ACHN (cell line): Measurements from ENCODE around the gene RNF151.
"Not testable (repeated sequence)": the region's sequence is repeated elsewhere in the genome, so short reads cannot be mapped to it uniquely, and the experiment has no call there.

Experiments
- DNase-seq: peaks from one replicate; pipeline ENCODE4 v3.0.0-alpha.2; 2015
- in situ Hi-C: cut with HindIII; loops from 2 replicates; pipeline ENCODE4 v1.10.0; 2017; ENCODE audit warnings: low sequenced_read_pairs, low pct_ligation_motif_present, low pct_unique_long_range_greater_than_20kb

RNF151 gene

GRCh38 chr16:1950559-1950958, 16.1 kb upstream of the RNF151 start:
- no peak for DNase-seq

GRCh38 chr16:1953734-1954133, 12.9 kb upstream of the RNF151 start:
- in situ Hi-C loops = no loop called here
- no peak for DNase-seq

More at GRCh38 chr16:1950559-1950958, 16.1 kb upstream of the RNF151 start:
- in situ Hi-C loops = no loop called here

DNA sequence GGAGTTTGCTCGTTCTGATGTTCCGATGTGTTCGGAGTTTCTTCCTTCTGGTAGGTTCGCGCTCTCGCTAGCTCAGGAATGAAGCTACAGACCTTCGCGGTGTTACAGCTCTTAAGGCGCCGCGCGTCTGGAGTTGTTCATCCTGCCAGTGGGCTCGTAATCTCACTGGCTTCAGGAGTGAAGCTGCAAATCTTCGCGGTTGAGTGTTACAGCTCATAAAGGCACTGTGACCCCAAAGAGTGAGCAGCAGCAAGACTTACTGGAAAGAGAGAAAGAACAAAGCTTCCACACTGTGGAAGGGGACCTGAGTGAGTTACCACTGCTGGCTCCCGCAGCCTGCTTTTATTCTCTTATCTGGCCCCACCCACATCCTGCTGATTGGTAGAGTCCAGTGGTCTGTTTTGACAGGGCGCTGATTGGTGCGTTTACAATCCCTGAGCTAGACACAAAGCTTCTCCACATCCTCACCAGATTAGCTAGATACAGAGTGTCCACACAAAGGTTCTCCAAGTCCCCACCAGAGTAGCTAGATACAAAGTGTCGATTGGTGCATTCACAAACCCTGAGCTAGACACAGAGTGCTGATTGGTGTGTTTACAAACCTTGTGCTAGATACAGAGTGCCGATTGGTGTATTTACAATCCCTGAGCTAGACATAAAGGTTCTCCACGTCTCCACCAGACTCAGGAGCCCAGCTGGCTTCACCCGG, 9.1 kb upstream of the RNF151 start:
- in situ Hi-C loops = loop anchor here (5.0 kb wide), 1 partner anchor 90 kb away; no protein-coding TSS in a partner anchor
- not testable (repeated sequence) for DNase-seq

- not testable (repeated sequence) for DNase-seq
- in situ Hi-C loops = loop anchor here (5.0 kb wide), 1 partner anchor 91 kb away; no protein-coding TSS in a partner anchor
Measured at GRCh38 chr16:1958143-1958491, 8.5 kb upstream of the RNF151 start.

- in situ Hi-C loops = loop anchor here (5.0 kb wide), 1 partner anchor 91 kb away; no protein-coding TSS in a partner anchor
Measured at GRCh38 chr16:1958715-1959268, 7.9 kb upstream of the RNF151 start.

GRCh38 chr16:1959269-1960039, 7.2 kb upstream of the RNF151 start, which contains the start of gene NDUFB10:
Gene NDUFB10 (plus strand): TSS chr16:1959538. CDS start chr16:1959625, 87 bp downstream.
- in situ Hi-C loops = loop anchor here (5.0 kb wide), 1 partner anchor 92 kb away; no protein-coding TSS in a partner anchor
- peak; percentile 95 for DNase-seq

More at GRCh38 chr16:1958715-1959268, 7.9 kb upstream of the RNF151 start:
- DNase-seq = no peak

DNA sequence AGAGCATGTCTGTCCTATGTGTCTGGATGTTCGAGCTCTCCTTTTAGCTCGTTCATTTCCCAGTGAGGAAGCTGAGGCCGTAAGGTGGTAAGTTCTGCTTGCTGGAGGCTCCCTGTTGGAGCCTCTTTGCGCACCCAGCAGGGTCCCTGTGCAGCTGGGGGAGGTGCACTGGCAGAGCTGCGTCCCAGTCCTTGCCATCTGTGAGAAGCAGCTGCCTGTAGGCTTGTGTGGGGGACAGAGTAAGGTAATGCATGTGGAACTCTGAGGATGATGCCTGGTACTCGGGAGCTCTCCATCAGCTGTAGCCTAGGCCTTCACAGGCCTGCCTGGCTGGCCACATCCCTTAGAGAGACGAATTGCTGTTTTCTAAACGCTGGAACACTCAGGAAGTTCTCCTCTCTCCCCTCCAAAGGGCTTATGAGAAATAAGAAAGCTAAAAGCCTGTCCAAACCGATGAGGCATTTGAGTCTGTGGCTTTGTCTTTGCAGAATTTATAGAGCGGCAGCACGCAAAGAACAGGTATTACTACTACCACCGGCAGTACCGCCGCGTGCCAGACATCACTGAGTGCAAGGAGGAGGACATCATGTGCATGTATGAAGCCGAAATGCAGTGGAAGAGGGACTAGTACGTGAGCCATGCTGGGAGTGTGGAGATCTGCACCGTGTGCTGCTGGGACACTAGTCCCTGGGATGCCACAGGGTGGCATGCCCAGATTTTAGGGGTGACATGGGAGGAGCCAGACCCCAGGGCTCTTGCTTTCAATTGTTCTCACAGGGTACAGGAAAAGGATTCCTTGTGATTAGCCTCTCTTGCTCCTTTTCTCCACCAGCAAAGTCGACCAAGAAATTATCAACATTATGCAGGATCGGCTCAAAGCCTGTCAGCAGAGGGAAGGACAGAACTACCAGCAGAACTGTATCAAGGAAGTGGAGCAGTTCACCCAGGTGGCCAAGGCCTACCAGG, 5.7 kb upstream of the RNF151 start:
- peak; percentile 54 for DNase-seq
- in situ Hi-C loops = no loop called here

GRCh38 chr16:1961651-1962067, 5.0 kb upstream of the RNF151 start:
- no peak for DNase-seq
- in situ Hi-C loops = no loop called here

GRCh38 chr16:1962161-1963153, 4.2 kb upstream of the RNF151 start:
- in situ Hi-C loops, DNase-seq: not testable (repeated sequence)

GRCh38 chr16:1963806-1964505, 2.7 kb upstream of the RNF151 start:
- DNase-seq = peak; percentile 50
- in situ Hi-C loops = no loop called here

GRCh38 chr16:1964506-1965395, 1.9 kb upstream of the RNF151 start, which contains the start of gene RPS2:
Gene RPS2 (minus strand): TSS chr16:1964826. CDS start chr16:1964625, 201 bp downstream.
- DNase-seq = peak; percentile 99
- in situ Hi-C loops = no loop called here

DNA sequence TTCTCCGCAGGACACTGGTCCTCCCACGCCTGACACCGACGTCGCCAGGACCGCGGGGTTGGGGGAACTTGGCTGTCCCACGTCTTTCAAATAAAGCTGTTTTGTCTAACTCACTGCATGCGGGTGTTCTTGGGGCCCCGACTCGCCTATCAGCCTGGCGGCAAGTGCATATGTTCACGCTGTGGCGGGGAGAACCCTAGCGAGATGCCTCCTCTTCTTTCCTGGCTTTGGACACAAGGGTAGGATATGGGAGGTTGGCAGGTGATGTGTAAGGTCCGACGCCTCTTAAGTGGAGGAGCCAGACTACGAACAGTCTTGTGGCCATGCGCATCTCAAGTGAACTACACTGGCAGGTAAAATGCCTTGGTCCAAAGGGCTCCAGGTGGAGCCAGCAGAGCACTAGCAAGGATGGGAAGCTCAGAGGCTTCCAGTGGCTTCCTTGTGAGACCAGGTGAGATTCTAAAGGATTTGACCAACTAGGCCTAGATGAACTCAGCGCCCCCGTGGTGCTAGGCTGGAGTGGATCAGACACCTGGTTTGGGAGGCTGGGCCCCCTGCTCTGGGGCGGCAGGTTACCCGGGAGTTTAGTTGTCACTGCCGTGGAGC, 1.2 kb upstream of the RNF151 start:
- in situ Hi-C loops = no loop called here
- DNase-seq = no peak

DNA sequence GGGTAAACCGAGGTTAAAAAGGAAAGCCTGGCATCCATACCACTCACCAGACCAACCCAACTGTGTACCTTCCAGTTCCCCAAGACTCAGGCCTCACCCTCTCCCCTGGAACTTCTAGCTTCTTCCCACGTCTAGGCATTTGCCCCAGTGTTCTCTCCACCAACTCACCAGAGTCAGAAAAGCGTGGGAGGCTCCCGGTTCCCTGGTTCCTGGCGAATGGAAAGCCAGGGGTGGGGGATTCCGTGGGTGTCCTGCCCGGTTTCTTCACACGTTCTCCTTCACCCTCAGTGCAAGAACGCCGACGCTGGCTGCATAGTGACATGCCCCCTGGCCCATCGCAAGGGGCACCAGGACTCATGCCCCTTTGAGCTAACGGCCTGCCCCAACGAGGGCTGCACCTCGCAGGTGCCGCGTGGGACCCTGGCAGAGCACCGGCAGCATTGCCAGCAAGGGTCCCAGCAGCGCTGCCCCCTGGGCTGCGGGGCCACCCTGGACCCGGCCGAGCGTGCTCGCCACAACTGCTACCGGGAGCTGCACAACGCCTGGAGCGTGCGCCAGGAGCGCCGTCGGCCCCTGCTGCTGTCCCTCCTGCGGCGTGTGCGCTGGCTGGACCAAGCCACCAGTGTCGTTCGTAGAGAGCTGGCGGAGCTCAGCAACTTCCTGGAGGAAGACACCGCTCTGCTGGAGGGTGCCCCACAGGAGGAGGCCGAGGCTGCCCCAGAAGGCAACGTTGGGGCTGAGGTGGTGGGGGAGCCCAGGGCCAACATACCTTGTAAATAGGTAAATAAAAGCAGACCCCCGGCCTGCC, 1.7 kb downstream of the RNF151 start:
- DNase-seq = no peak
- in situ Hi-C loops = no loop called here

DNA sequence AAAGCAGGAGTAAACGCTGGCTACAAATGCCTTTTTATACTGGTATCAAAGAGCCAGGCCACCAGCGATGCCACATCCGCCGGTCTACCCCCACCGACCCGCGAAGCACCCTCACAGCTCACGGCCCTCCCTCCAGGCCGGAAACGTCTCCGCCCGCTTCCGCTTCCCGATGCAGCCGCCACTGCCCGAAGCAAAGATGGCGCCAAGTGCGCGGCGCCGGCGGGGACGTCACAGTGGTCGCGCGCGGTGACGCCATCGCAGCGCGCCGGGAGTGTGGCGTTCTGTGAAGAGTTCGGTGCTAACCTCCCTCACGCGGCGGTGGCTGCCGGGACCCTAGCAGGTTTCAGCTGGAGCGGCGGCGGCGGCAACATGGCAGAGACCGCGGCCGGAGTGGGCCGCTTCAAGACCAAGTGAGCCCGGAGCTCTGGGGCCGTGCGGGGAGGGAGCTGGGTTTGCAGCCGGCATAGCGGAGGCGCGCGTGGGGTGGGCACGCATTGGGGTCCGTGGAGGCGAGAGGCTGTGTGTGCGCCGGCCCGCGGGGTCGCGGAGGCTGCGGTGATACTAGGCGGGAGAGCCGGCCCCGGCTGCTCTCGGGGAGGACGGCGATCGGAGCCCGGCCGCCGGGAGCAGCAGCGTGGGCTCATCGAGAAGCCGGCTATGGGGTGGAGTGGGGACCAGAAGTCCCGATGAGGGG, 5.3 kb downstream of the RNF151 start, which contains the start of gene TBL3:
TSS of gene TBL3 (plus strand) at position 258 of the 694 bp plus-strand sequence. CDS start at position 370, 112 bp downstream.
- peak; percentile 99 for DNase-seq
- in situ Hi-C loops = no loop called here
